ENCODE data around the gene DIAPH1.

GRCh38 chr5:141573489-141574121 is 45.2 kb downstream of the DIAPH1 start:
- TF ChIP-seq POLR2AphosphoS5 (IDR thresholded peaks at IDR 0.05; ENCODE audit: low read depth, low read length) (no peak), POLR2A (IDR thresholded peaks at IDR 0.05; ENCODE audit: low read depth, low read length) (no peak), POU2F2 (IDR thresholded peaks at IDR 0.05; ENCODE audit: low read depth, low read length) (no peak), TAF1 (IDR thresholded peaks at IDR 0.05; ENCODE audit: low read depth, low read length) (no peak)

Measured in GM12891 (cell line).